Gastroesophageal sphincter (tissue), 4 donors: Measurements from ENCODE around the gene DNAJC1. TPM values are rescaled to one million over a fixed set of nuclear protein-coding genes. Genes with fewer than 3 reads are reported as not detected.

Source experiments
- ATAC-seq: fragments of 150-250 bp; one replicate; pipeline ENCODE4 v1.9.1; 2016; ENCODE audit warnings: mild to moderate bottlenecking, moderate library complexity
- H3K27ac ChIP-seq, 4 donors: fragments of 200-600 bp; sonication (generic) in 3 of 4; 1 replicate in 3 of 4; 2 replicates in 1 of 4; pipeline ENCODE4 v1.5.1; 2016 to 2019
- H3K27me3 ChIP-seq: fragments of 200-600 bp; sonication (generic); one replicate; pipeline ENCODE4 v1.5.1; 2019
- H3K36me3 ChIP-seq, 2 donors: fragments of 200-600 bp; sonication (generic); one replicate each; pipeline ENCODE4 v1.5.1; 2019; ENCODE audit warnings: control low read depth in 1 of 2
- H3K4me1 ChIP-seq, 3 donors: fragments of 200-600 bp; sonication (generic); 1 replicate in 2 of 3; 2 replicates in 1 of 3; pipeline ENCODE4 v1.5.1; 2016 to 2019; ENCODE audit warnings: control low read depth in 2 of 3
- H3K4me3 ChIP-seq, 2 donors: fragments of 200-600 bp; sonication (generic); one replicate each; pipeline ENCODE4 v1.5.1; 2019; ENCODE audit warnings: mild to moderate bottlenecking in 1 of 2, moderate library complexity in 1 of 2
- H3K9me3 ChIP-seq, 3 donors: fragments of 200-600 bp; sonication (generic); one replicate each; pipeline ENCODE4 v1.5.1; 2017 to 2019; ENCODE audit warnings: control low read depth in 2 of 3
- EP300 ChIP-seq: sonication (generic); formaldehyde crosslinking; IDR thresholded peaks from one replicate; pipeline ENCODE4 v1.6.1; 2017; ENCODE audit warnings: antibody characterized with exemption, mild to moderate bottlenecking
- POLR2A ChIP-seq, 2 donors: fragments of 450-650 bp; IDR thresholded peaks; one replicate each; pipeline ENCODE4 v1.6.1; 2017; ENCODE audit warnings: antibody characterized with exemption in 2 of 2, mild to moderate bottlenecking in 2 of 2, moderate library complexity in 1 of 2
- POLR2AphosphoS5 ChIP-seq: sonication (generic); formaldehyde crosslinking; IDR thresholded peaks from one replicate; pipeline ENCODE4 v1.6.1; 2017; ENCODE audit warnings: antibody characterized with exemption
- WGBS, 2 donors: methylation state at CpG; one replicate each; pipeline ENCODE4 v1.1.5; 2018; ENCODE audit warnings: low coverage in 1 of 2; 5-methylcytosine and 5-hydroxymethylcytosine counted together
- total RNA-seq, 4 donors: library from RNA; depleted of rRNA; stranded (reverse); fragments of >200 nt; gene quantifications; one replicate each; pipeline ENCODE4 v1.1.0, GENCODE V29; 2016
- TF ChIP-seq, protein P1 (sequence below), 4 experiments: fragments of 200-600 bp in 2 of 4; fragments of 450-650 bp in 2 of 4; sonication (generic) in 1 of 4; IDR thresholded peaks; one replicate each; pipeline ENCODE4 v1.5.1; 2017 to 2019; ENCODE audit warnings: antibody characterized with exemption in 4 of 4, mild to moderate bottlenecking in 2 of 4, moderate library complexity in 2 of 4

Gene DNAJC1
- total RNA-seq, 4 donors from 2014 or later: 40.8 to 87.0 (median 65.4) TPM

- Histone ChIP-seq H3K4me1 (no peaks in the 10 kb centered on the region), H3K27me3 (no peaks in the 10 kb centered on the region), H3K36me3 (peaks cover 0 to 8% of the 10 kb centered on the region in 2 donors), H3K4me3 (no peak overlapping the region), H3K27ac (no peak overlapping the region), H3K9me3 (no peaks in the 10 kb centered on the region)
- WGBS, 2 donors: 62 to 72% methylated on average over 2 of the region's 2 CpGs
- ATAC-seq: no peak
- TF ChIP-seq EP300: no peak
- no peak for TF ChIP-seq POLR2AphosphoS5
- TF ChIP-seq, protein P1, sequence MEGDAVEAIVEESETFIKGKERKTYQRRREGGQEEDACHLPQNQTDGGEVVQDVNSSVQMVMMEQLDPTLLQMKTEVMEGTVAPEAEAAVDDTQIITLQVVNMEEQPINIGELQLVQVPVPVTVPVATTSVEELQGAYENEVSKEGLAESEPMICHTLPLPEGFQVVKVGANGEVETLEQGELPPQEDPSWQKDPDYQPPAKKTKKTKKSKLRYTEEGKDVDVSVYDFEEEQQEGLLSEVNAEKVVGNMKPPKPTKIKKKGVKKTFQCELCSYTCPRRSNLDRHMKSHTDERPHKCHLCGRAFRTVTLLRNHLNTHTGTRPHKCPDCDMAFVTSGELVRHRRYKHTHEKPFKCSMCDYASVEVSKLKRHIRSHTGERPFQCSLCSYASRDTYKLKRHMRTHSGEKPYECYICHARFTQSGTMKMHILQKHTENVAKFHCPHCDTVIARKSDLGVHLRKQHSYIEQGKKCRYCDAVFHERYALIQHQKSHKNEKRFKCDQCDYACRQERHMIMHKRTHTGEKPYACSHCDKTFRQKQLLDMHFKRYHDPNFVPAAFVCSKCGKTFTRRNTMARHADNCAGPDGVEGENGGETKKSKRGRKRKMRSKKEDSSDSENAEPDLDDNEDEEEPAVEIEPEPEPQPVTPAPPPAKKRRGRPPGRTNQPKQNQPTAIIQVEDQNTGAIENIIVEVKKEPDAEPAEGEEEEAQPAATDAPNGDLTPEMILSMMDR (IDR thresholded peaks at IDR 0.05): no peak
- TF ChIP-seq POLR2A (IDR thresholded peaks at IDR 0.05): no peak
These were observed 90.9 kb downstream of the DNAJC1 start for GRCh38 chr10:21912625-21913024.

- WGBS, 2 donors: 91 to 94% methylated on average over 5 of the region's 5 CpGs
- TF ChIP-seq POLR2A (IDR thresholded peaks at IDR 0.05) (no peak), EP300 (no peak), POLR2AphosphoS5 (no peak)
- TF ChIP-seq, protein P1 (IDR thresholded peaks at IDR 0.05): no peak
- no peak overlapping the region for H3K27ac ChIP-seq
These were observed 92.7 kb downstream of the DNAJC1 start for GRCh38 chr10:21910798-21911197.

GRCh38 chr10:21907436-21907835 is 96.1 kb downstream of the DNAJC1 start:
- TF ChIP-seq POLR2AphosphoS5: no peak
- no peak for TF ChIP-seq POLR2A (IDR thresholded peaks at IDR 0.05)
- no peak for TF ChIP-seq EP300
- TF ChIP-seq, protein P1 (IDR thresholded peaks at IDR 0.05): no peak
- Histone ChIP-seq H3K27me3 (no peaks in the 10 kb centered on the region), H3K4me3 (no peak overlapping the region), H3K4me1 (no peaks in the 10 kb centered on the region), H3K36me3 (peaks cover 0 to 27% of the 10 kb centered on the region in 2 donors), H3K27ac (no peak overlapping the region), H3K9me3 (no peaks in the 10 kb centered on the region)
- no peak for ATAC-seq
- 94 to 100% methylated on average over 2 of the region's 2 CpGs for WGBS, 2 donors

More at GRCh38 chr10:21910798-21911197, 92.7 kb downstream of the DNAJC1 start:
- Histone ChIP-seq H3K4me3 (no peak overlapping the region), H3K4me1 (no peaks in the 10 kb centered on the region), H3K36me3 (peaks cover 0 to 8% of the 10 kb centered on the region in 2 donors), H3K9me3 (no peaks in the 10 kb centered on the region), H3K27me3 (no peaks in the 10 kb centered on the region)
- no peak for ATAC-seq

- no peak for ATAC-seq
- Histone ChIP-seq H3K36me3 (peaks cover 0 to 28% of the 10 kb centered on the region in 2 donors), H3K27ac (no peak overlapping the region), H3K9me3 (no peaks in the 10 kb centered on the region), H3K4me3 (no peak overlapping the region), H3K27me3 (no peaks in the 10 kb centered on the region), H3K4me1 (no peaks in the 10 kb centered on the region)
- TF ChIP-seq, protein P1 (IDR thresholded peaks at IDR 0.05): no peak
- TF ChIP-seq POLR2A (IDR thresholded peaks at IDR 0.05): no peak
- TF ChIP-seq EP300: no peak
- no peak for TF ChIP-seq POLR2AphosphoS5
- 100% methylated on average over 2 of the region's 2 CpGs; no CpG with 5 or more reads in 1 of the 2 donors for WGBS, 2 donors
These were observed 98.6 kb downstream of the DNAJC1 start for GRCh38 chr10:21904930-21905329.

DNA sequence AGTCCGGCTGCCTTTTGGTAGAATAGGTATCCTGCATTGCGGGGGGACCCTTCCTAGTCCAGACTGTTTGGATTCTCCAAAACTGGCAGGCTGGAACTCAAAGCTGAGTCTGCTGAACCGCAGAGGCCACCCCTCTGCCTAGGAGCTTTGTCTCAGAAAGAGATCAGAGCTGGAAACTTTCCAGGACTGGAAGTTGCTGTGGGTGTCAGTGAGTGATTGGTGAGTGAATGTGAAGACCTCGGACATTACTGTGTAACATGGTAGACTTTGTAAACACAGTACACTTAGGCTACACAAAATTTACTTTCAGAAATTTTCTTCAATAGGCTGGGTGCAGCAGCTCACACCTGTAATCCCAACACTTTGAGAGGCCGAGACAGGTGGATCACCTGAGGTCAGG is 103.8 kb downstream of the DNAJC1 start:
- TF ChIP-seq POLR2A (IDR thresholded peaks at IDR 0.05) (no peak), POLR2AphosphoS5 (no peak), EP300 (no peak)
- TF ChIP-seq, protein P1 (IDR thresholded peaks at IDR 0.05): no peak
- Histone ChIP-seq H3K9me3 (no peaks in the 10 kb centered on the region), H3K27me3 (no peaks in the 10 kb centered on the region), H3K27ac (no peak overlapping the region), H3K36me3 (peaks cover 0 to 50% of the 10 kb centered on the region in 2 donors), H3K4me3 (no peak overlapping the region), H3K4me1 (no peaks in the 10 kb centered on the region)
- WGBS, 2 donors: 100% methylated on average over 1 of the region's 5 CpGs; no CpG with 5 or more reads in 1 of the 2 donors
- no peak for ATAC-seq
